SK-N-MC (cell line): ENCODE results near the gene ATMIN.

Experiments used
- EZH2 ChIP-seq: fragments of 200-600 bp; sonication (generic); IDR thresholded peaks from one replicate; pipeline ENCODE4 v1.6.1; 2017; ENCODE audit warnings: antibody characterized with exemption
- FOXP2 ChIP-seq: optimal IDR thresholded peaks from 2 replicates; pipeline ENCODE3; 2011; ENCODE audit warnings: mild to moderate bottlenecking, moderate library complexity; ENCODE audit not compliant: insufficient read depth; ENCODE audit errors: extremely low read length, control extremely low read depth
- POLR2AphosphoS5 ChIP-seq: IDR thresholded peaks from 2 replicates; pipeline ENCODE4 v1.6.1; 2012; ENCODE audit warnings: mild to moderate bottlenecking, low read depth, low read length, borderline replicate concordance

- TF ChIP-seq POLR2AphosphoS5 = no peak
- TF ChIP-seq EZH2 = no peak
- no peak for TF ChIP-seq FOXP2
Measured at GRCh38 chr16:81053761-81054160, 18.1 kb downstream of the ATMIN start.
